Left ventricle myocardium inferior (tissue), 1 donor: ENCODE measurements around the gene CCDC191. TPM values are rescaled to one million over a fixed set of nuclear protein-coding genes. Genes with fewer than 3 reads are reported as not detected.
A peak's percentile ranks its signal among the peaks of the same experiment; 100 is the strongest.

Experiments
- DNase-seq: peaks from one replicate; pipeline ENCODE4 v3.0.0-alpha.2; 2020
- H3K27ac ChIP-seq: fragments of 200-600 bp; replicated peaks from 2 replicates; pipeline ENCODE4 v1.8.0; 2021
- H3K27me3 ChIP-seq: fragments of 200-600 bp; 2 replicates; pipeline ENCODE4 v1.8.0; 2021; ENCODE audit warnings: low read depth
- H3K36me3 ChIP-seq: fragments of 200-600 bp; 2 replicates; pipeline ENCODE4 v1.8.0; 2021
- H3K4me1 ChIP-seq: fragments of 200-600 bp; 2 replicates; pipeline ENCODE4 v1.8.0; 2021
- H3K4me3 ChIP-seq: fragments of 200-600 bp; 2 replicates; pipeline ENCODE4 v1.8.0; 2021; ENCODE audit warnings: mild to moderate bottlenecking, moderate library complexity
- H3K9me3 ChIP-seq: fragments of 200-600 bp; replicated peaks from 2 replicates; pipeline ENCODE4 v1.8.0; 2021
- intact Hi-C: fragments of 100-400 bp; cut with micrococcal nuclease; formaldehyde crosslinking; loops from one replicate; pipeline ENCODE4 v1.11.0; 2022
- total RNA-seq: library from RNA; stranded (reverse); fragmentation: NEBNext Ultra II Directional; extraction: Animal tissue kit (Norgen Biotek cat#: 25700); gene quantifications from one replicate; pipeline ENCODE4 v1.2.1, GENCODE V29; 2021
- TF ChIP-seq, protein P1 (sequence below): fragments of 200-600 bp; IDR thresholded peaks from 2 replicates; pipeline ENCODE4 v1.8.0; 2021; ENCODE audit warnings: antibody characterized with exemption, mild to moderate bottlenecking, borderline replicate concordance
- donor health status: DM: no; HTN: yes; CAD: no; lungs with severe emphysema.

The CCDC191 gene
- total RNA-seq, 1 donor from 2014 or later, result 0.77 TPM

DNA sequence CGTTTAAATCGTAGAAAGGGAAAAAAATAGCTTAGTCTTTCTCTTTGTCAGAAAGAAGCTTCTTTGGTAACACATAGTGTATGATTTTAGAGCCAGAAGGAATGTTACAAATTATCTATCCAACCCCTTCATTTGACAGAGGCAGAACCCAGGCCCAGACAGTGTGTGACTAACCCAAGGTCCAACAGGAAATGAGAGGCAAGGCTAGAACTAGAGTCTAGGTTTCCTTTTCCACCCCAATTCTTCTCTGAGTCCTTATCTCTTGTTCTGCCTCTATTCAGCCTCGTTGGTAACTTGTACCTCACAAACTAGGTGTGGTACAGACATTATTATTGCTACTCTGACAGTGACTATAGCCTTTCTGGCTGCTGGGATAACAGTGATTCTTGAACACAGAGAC is 39.5 kb upstream of the CCDC191 start:
- H3K27ac ChIP-seq, result no peak overlapping the region
- DNase-seq, result no peak
- peaks cover 18% of the 10 kb centered on the region for H3K4me1 ChIP-seq
- H3K27me3 ChIP-seq, result no peaks in the 10 kb centered on the region
- intact Hi-C loops, result no loop called here
- no peaks in the 10 kb centered on the region for H3K36me3 ChIP-seq
- no peak overlapping the region for H3K4me3 ChIP-seq
- no peaks in the 10 kb centered on the region for H3K9me3 ChIP-seq
- TF ChIP-seq, protein P1, sequence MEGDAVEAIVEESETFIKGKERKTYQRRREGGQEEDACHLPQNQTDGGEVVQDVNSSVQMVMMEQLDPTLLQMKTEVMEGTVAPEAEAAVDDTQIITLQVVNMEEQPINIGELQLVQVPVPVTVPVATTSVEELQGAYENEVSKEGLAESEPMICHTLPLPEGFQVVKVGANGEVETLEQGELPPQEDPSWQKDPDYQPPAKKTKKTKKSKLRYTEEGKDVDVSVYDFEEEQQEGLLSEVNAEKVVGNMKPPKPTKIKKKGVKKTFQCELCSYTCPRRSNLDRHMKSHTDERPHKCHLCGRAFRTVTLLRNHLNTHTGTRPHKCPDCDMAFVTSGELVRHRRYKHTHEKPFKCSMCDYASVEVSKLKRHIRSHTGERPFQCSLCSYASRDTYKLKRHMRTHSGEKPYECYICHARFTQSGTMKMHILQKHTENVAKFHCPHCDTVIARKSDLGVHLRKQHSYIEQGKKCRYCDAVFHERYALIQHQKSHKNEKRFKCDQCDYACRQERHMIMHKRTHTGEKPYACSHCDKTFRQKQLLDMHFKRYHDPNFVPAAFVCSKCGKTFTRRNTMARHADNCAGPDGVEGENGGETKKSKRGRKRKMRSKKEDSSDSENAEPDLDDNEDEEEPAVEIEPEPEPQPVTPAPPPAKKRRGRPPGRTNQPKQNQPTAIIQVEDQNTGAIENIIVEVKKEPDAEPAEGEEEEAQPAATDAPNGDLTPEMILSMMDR, result no peak

DNA sequence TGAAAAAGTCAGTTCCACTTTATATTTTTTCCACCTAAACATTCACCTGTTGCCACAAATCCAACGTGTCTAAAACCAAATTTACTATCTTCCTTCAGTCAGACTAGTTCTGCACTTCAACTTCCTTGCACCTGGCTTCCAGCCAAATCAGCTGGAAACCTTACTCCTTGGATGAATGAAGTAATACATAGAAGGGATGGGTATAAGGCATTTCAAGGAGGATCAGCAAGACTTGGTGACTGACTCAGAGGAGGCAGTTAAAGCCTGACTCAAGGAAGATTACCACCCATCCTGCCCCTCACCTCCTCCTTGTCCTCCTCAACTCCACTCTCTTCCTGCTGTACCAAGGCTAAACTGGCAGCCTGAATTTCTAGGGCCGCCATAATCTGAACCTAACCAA is 37.3 kb upstream of the CCDC191 start:
- DNase-seq, result no peak
- Histone ChIP-seq H3K27me3 (no peaks in the 10 kb centered on the region), H3K36me3 (no peaks in the 10 kb centered on the region), H3K4me1 (peaks cover 18% of the 10 kb centered on the region), H3K9me3 (no peaks in the 10 kb centered on the region), H3K27ac (no peak overlapping the region), H3K4me3 (no peak overlapping the region)
- intact Hi-C loops, result no loop called here
- TF ChIP-seq, protein P1, result no peak

DNA sequence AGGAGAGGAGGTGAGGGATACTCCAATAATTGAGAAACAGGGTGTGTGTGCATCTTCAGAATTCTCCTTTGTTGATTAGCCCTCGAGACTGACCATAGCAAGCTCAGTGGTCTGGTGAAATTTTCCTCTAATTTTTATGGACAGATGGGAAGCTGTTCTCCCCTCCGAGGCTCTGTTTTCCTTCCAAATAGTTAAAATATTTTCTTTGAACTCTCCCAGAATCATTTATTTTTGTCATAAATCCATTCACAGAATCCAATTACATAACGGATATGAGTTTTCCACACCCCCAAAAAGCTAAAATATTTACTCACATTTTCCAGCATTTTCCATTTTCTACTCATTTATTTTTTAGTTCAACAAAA is 36.7 kb upstream of the CCDC191 start:
- peak overlapping the region; percentile 66 for H3K27ac ChIP-seq
- intact Hi-C loops, result no loop called here
- TF ChIP-seq, protein P1, result no peak
- no peak for DNase-seq
- H3K9me3 ChIP-seq, result no peaks in the 10 kb centered on the region
- H3K4me3 ChIP-seq, result peak overlapping the region; percentile 30
- H3K36me3 ChIP-seq, result no peaks in the 10 kb centered on the region
- peaks cover 18% of the 10 kb centered on the region for H3K4me1 ChIP-seq
- no peaks in the 10 kb centered on the region for H3K27me3 ChIP-seq

DNA sequence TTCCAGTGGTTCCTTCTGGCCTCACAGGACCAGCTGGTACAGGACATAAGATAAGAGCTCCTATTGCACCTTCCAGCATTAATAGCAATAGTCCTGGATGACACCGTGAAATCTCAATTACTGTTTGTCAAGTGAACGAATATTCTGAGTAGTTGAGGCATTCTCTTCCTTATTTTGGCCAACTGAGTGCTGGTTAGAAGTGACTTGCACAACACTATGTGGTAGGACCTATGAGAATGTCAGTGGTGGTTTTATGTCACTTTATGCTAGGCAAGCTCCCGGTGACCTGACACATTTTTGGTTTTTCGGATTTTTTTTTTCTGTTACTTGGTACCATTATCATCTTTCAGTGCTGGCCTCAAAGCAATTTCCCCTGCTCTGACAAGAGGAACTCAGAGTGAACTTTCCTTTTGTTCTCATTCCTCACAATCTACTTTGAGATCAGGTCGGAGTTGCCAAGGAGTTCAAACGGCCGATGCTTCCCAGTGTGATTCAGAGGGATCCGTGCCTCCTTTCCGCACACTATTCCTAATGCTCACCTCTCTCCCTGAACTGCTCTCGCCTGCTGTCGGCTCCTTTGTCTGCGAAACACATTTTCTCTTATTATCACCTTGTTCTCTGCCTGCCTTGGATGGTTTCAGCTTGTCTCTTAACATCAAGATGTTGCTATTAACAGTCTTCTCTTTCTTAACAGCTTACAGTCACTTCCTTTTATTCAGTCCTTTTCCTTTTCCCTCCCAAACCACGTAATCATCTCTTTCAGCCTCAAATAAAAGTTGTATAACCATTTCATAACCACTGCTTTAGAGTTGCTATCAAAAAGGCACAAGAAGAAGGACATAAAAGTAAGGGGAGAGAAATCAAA is 36.1 kb upstream of the CCDC191 start:
- peaks cover 5% of the 10 kb centered on the region for H3K36me3 ChIP-seq
- peak overlapping the region; percentile 66 for H3K27ac ChIP-seq
- DNase-seq, result no peak
- H3K4me3 ChIP-seq, result peak overlapping the region; percentile 30
- no peaks in the 10 kb centered on the region for H3K9me3 ChIP-seq
- intact Hi-C loops, result no loop called here
- H3K4me1 ChIP-seq, result peaks cover 18% of the 10 kb centered on the region
- TF ChIP-seq, protein P1, result no peak
- H3K27me3 ChIP-seq, result no peaks in the 10 kb centered on the region

DNA sequence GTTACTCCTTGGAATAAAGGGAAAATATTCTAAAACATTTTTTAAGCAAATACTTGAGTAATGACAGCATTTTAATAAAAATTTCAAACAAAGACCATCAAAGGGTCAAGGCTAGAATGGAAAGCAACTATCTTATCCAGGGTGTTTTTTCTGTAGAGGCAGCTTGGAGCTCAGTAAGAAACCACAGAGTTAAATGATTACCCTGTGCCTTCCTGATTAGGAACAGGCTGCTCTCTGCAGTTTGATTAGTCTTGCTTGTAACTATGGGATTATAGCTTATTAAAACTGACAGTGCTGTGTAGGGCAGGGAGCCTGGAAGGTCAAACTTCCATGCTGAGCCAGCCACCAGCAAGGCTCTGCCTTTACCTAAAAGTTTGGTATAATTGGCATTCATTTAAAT is 33.3 kb upstream of the CCDC191 start:
- peaks cover 18% of the 10 kb centered on the region for H3K4me1 ChIP-seq
- no peak overlapping the region for H3K4me3 ChIP-seq
- intact Hi-C loops, result no loop called here
- peaks cover 32% of the 10 kb centered on the region for H3K36me3 ChIP-seq
- TF ChIP-seq, protein P1, result no peak
- no peak overlapping the region for H3K27ac ChIP-seq
- no peak for DNase-seq
- no peaks in the 10 kb centered on the region for H3K27me3 ChIP-seq
- H3K9me3 ChIP-seq, result no peaks in the 10 kb centered on the region
